Measurements from ENCODE around the gene SDHAF1.
A peak's percentile ranks its signal among the peaks of the same experiment; 100 is the strongest.
"Not testable (repeated sequence)": the region's sequence is repeated elsewhere in the genome, so short reads cannot be mapped to it uniquely, and the experiment has no call there.

SDHAF1 gene

GRCh38 chr19:36025541-36025940 is 30.6 kb downstream of the SDHAF1 start:
- DNase-seq: no peak

- DNase-seq: no peak
These were observed 31.3 kb downstream of the SDHAF1 start for GRCh38 chr19:36026091-36026876.

- DNase-seq: no peak
These were observed 32.7 kb downstream of the SDHAF1 start for GRCh38 chr19:36027696-36028095.

- no peak for DNase-seq
These were observed 33.5 kb downstream of the SDHAF1 start for GRCh38 chr19:36028313-36029041.

- DNase-seq: no peak
These were observed 35.5 kb downstream of the SDHAF1 start for GRCh38 chr19:36030264-36031148.

GRCh38 chr19:36031308-36031707 is 36.3 kb downstream of the SDHAF1 start:
- no peak for DNase-seq

GRCh38 chr19:36032251-36033104 is 37.5 kb downstream of the SDHAF1 start, which contains the start of gene CLIP3:
TSS of gene CLIP3 (minus strand) at chr19:36032873. CDS start at chr19:36032357, 516 bp downstream.
- DNase-seq: peak; percentile 25 to 42

- DNase-seq: no peak
These were observed 45.5 kb downstream of the SDHAF1 start for GRCh38 chr19:36040495-36040894.

- DNase-seq: not testable (repeated sequence)
These were observed 46.1 kb downstream of the SDHAF1 start for GRCh38 chr19:36041092-36041491.

GRCh38 chr19:36041831-36042230 is 46.8 kb downstream of the SDHAF1 start:
- no peak for DNase-seq

- no peak for DNase-seq
These were observed 49.0 kb downstream of the SDHAF1 start for GRCh38 chr19:36043952-36044351.
